ENCODE measurements around the gene RASAL3.
A peak's percentile ranks its signal among the peaks of the same experiment; 100 is the strongest.

GRCh38 chr19:15450528-15450890 is 13.8 kb downstream of the RASAL3 start:
- TF ChIP-seq ZNF704 (tag by site-specific recombination; IDR thresholded peaks at IDR 0.05) (no peak), ATF2 (tag by site-specific recombination; IDR thresholded peaks at IDR 0.05; ENCODE audit: low read depth) (no peak), CTCF (tag by site-specific recombination; IDR thresholded peaks at IDR 0.05) (no peak), ZNF24 (tag by site-specific recombination; IDR thresholded peaks at IDR 0.05) (no peak), ZNF292 (tag by site-specific recombination; IDR thresholded peaks at IDR 0.05; ENCODE audit: borderline replicate concordance, low read depth) (0 out of 2 replicates have a peak, but pooled peaks have one; percentile 2), SP2 (tag by site-specific recombination; IDR thresholded peaks at IDR 0.05) (peak; percentile 19; the same call in 1 of the 2 replicates), ZBTB17 (tag by site-specific recombination; IDR thresholded peaks at IDR 0.05) (no peak), ZNF776 (tag by site-specific recombination; IDR thresholded peaks at IDR 0.05; ENCODE audit: borderline replicate concordance) (no peak), KLF16 (tag by site-specific recombination; IDR thresholded peaks at IDR 0.05) (no peak), ZNF513 (tag by site-specific recombination; IDR thresholded peaks at IDR 0.05) (no peak), ZNF391 (tag by site-specific recombination; IDR thresholded peaks at IDR 0.05; ENCODE audit: borderline replicate concordance, low read depth) (no peak)
